ENCODE measurements around the gene MID1IP1.

Gene MID1IP1

GRCh38 chrX:38824176-38824575 is 22.9 kb downstream of the MID1IP1 start:
- TF ChIP-seq CTCF (IDR thresholded peaks at IDR 0.05; ENCODE audit: extremely low read depth, insufficient read depth, missing control alignments): no peak
- DNase-seq (ENCODE audit: low spot score): no peak
- in situ Hi-C loops (cut with MboI; ENCODE audit: low pct_unique_long_range_greater_than_20kb, low sequenced_read_pairs, unreplicated experiment): no loop called here

GRCh38 chrX:38831949-38832348 is 30.7 kb downstream of the MID1IP1 start:
- DNase-seq (ENCODE audit: low spot score): no peak
- TF ChIP-seq CTCF (IDR thresholded peaks at IDR 0.05; ENCODE audit: extremely low read depth, insufficient read depth, missing control alignments): no peak
- in situ Hi-C loops (cut with MboI; ENCODE audit: low pct_unique_long_range_greater_than_20kb, low sequenced_read_pairs, unreplicated experiment): no loop called here

- no peak for TF ChIP-seq CTCF (IDR thresholded peaks at IDR 0.05; ENCODE audit: extremely low read depth, insufficient read depth, missing control alignments)
- in situ Hi-C loops (cut with MboI; ENCODE audit: low pct_unique_long_range_greater_than_20kb, low sequenced_read_pairs, unreplicated experiment): no loop called here
- no peak for DNase-seq (ENCODE audit: low spot score)
Observed at GRCh38 chrX:38837389-38837788, 36.1 kb downstream of the MID1IP1 start.

- in situ Hi-C loops (cut with MboI; ENCODE audit: low pct_unique_long_range_greater_than_20kb, low sequenced_read_pairs, unreplicated experiment): no loop called here
Observed at GRCh38 chrX:38839277-38839676, 38.0 kb downstream of the MID1IP1 start.

GRCh38 chrX:38839944-38840343 is 38.7 kb downstream of the MID1IP1 start:
- no peak for DNase-seq (ENCODE audit: low spot score)
- no peak for TF ChIP-seq CTCF (IDR thresholded peaks at IDR 0.05; ENCODE audit: extremely low read depth, insufficient read depth, missing control alignments)
- in situ Hi-C loops (cut with MboI; ENCODE audit: low pct_unique_long_range_greater_than_20kb, low sequenced_read_pairs, unreplicated experiment): no loop called here

More at GRCh38 chrX:38839277-38839676, 38.0 kb downstream of the MID1IP1 start:
- no peak for TF ChIP-seq CTCF (IDR thresholded peaks at IDR 0.05; ENCODE audit: extremely low read depth, insufficient read depth, missing control alignments)
- no peak for DNase-seq (ENCODE audit: low spot score)

- no peak for TF ChIP-seq CTCF (IDR thresholded peaks at IDR 0.05; ENCODE audit: extremely low read depth, insufficient read depth, missing control alignments)
- no peak for DNase-seq (ENCODE audit: low spot score)
- in situ Hi-C loops (cut with MboI; ENCODE audit: low pct_unique_long_range_greater_than_20kb, low sequenced_read_pairs, unreplicated experiment): no loop called here
Observed at GRCh38 chrX:38841750-38842149, 40.5 kb downstream of the MID1IP1 start.

GRCh38 chrX:38845426-38845825 is 44.2 kb downstream of the MID1IP1 start:
- DNase-seq (ENCODE audit: low spot score): no peak
- in situ Hi-C loops (cut with MboI; ENCODE audit: low pct_unique_long_range_greater_than_20kb, low sequenced_read_pairs, unreplicated experiment): no loop called here
- no peak for TF ChIP-seq CTCF (IDR thresholded peaks at IDR 0.05; ENCODE audit: extremely low read depth, insufficient read depth, missing control alignments)

Measured in GM13977 (cell line).